ENCODE measurements around the gene DISC1.

Gene DISC1

DNA sequence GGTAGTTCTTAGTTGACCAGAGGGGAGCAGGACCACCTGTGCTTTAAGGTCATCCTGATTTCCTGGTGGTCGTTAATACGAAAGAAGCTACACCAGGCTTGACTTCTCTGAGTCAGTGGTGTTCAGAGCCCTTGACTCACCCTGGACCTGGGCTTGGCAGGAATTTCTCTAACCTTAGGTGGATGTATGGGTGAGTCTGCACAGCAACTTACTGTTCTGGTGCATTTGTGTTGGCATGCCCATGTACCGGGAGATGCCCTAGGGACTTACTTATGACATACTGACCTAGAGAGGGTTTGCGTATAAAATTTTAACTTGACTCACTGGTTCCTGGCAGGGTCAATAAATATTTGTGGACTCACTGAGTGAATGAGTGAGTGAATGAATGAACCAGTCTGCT lies 304.6 kb downstream of the DISC1 start:
- no peak overlapping the region for H3K4me3 ChIP-seq (ENCODE audit: low read depth, low read length)
- no peak for DNase-seq (ENCODE audit: low read depth)
- no peak for TF ChIP-seq CTCF (conservative IDR thresholded peaks at IDR 0.05; ENCODE audit: low read depth, low read length)

GRCh38 chr1:231931846-231932454 lies 305.4 kb downstream of the DISC1 start:
- TF ChIP-seq CTCF (conservative IDR thresholded peaks at IDR 0.05; ENCODE audit: low read depth, low read length) = peak; percentile 71
- no peak for DNase-seq (ENCODE audit: low read depth)
- H3K4me3 ChIP-seq (ENCODE audit: low read depth, low read length) = no peak overlapping the region

GRCh38 chr1:231933711-231934626 lies 307.4 kb downstream of the DISC1 start:
- no peak overlapping the region for H3K4me3 ChIP-seq (ENCODE audit: low read depth, low read length)
- TF ChIP-seq CTCF (conservative IDR thresholded peaks at IDR 0.05; ENCODE audit: low read depth, low read length) = no peak
- DNase-seq (ENCODE audit: low read depth) = no peak

DNA sequence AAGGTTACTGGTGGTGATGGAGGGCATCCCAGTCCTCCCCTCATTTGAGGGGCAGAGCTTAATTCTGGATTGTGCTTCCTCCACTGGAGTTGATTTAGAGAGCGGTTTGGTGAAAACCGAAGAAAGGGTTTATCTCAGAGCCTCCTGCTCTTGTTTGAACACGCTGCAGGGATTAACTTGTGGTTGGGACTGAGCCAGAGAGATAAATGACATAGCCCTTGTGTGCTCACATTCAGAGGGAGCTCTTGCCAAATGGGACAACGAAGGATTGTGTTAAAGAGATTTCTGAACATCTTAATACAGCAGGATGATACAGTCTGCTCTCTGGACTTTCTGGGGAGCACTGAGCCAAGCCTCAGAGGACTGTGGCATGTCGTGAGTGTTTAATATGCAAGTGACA lies 308.2 kb downstream of the DISC1 start:
- peak; percentile 42 for DNase-seq (ENCODE audit: low read depth)
- TF ChIP-seq CTCF (conservative IDR thresholded peaks at IDR 0.05; ENCODE audit: low read depth, low read length) = no peak
- no peak overlapping the region for H3K4me3 ChIP-seq (ENCODE audit: low read depth, low read length)

- H3K4me3 ChIP-seq (ENCODE audit: low read depth, low read length) = no peak overlapping the region
- no peak for TF ChIP-seq CTCF (conservative IDR thresholded peaks at IDR 0.05; ENCODE audit: low read depth, low read length)
- no peak for DNase-seq (ENCODE audit: low read depth)
These were observed 309.3 kb downstream of the DISC1 start for GRCh38 chr1:231935856-231936255.

DNA sequence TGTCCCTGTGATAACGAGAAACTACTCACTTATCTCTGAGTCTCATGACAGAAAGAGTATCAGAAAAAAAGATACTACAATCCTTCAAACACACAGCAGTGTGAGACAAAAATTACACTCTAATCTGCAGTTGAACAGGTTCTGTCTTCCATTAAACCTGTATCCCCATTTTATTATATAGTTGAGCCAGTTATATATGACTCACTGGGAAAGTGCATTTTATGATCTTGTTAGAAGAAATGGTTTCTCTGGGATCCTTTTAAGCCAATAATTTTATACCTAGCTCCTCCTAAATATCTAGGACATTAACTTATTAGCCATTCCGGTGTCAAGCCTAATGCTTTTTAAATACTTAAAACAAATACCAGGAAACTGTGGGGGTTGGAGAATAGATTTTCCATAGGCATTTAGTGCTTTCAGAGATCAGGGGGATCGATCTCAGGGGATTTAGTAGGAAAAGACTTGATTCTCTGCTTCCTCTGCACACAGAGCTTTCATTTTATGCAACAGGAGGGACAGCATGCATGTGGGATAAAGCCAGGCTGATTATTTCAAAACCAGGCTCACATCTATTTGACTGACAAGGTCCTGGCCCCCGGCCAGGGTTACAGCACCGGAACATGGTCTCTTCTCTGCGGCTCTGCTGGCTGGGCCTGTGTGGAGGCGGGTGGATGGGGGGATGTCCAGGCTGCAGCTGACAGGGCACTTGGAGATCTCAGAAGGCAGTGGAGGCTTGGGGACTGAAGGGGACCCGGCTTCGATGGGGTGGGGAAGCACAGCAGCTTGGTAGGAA lies 310.6 kb downstream of the DISC1 start:
- TF ChIP-seq CTCF (conservative IDR thresholded peaks at IDR 0.05; ENCODE audit: low read depth, low read length) = no peak
- peak; percentile 28 for DNase-seq (ENCODE audit: low read depth)
- no peak overlapping the region for H3K4me3 ChIP-seq (ENCODE audit: low read depth, low read length)
